ENCODE measurements around the gene RNF114.
"Not testable (repeated sequence)": the region's sequence is repeated elsewhere in the genome, so short reads cannot be mapped to it uniquely, and the experiment has no call there.

Gene RNF114

GRCh38 chr20:49928411-49929141 is 7.6 kb upstream of the RNF114 start:
- peak; percentile 85 for DNase-seq

GRCh38 chr20:49929142-49929494 is 7.1 kb upstream of the RNF114 start:
- DNase-seq: no peak

- no peak for DNase-seq
Observed at GRCh38 chr20:49935746-49936152, 448 bp upstream of the RNF114 start.

GRCh38 chr20:49937027-49937929 is 1.1 kb downstream of the RNF114 start:
- peak; percentile 27 for DNase-seq

GRCh38 chr20:49938173-49939163 is 2.3 kb downstream of the RNF114 start:
- DNase-seq: no peak

GRCh38 chr20:49941456-49941855 is 5.3 kb downstream of the RNF114 start:
- DNase-seq: no peak

- DNase-seq: no peak
Observed at GRCh38 chr20:49942303-49942702, 6.1 kb downstream of the RNF114 start.

GRCh38 chr20:49942942-49943341 is 6.7 kb downstream of the RNF114 start:
- DNase-seq: no peak

- no peak for DNase-seq
Observed at GRCh38 chr20:49945306-49945700, 9.1 kb downstream of the RNF114 start.

- DNase-seq: no peak
Observed at GRCh38 chr20:49945701-49946477, 9.7 kb downstream of the RNF114 start.

- DNase-seq: no peak
Observed at GRCh38 chr20:49948178-49948577, 12.0 kb downstream of the RNF114 start.

- no peak for DNase-seq
Observed at GRCh38 chr20:49948809-49949507, 12.8 kb downstream of the RNF114 start.

GRCh38 chr20:49951151-49951550 is 15.0 kb downstream of the RNF114 start:
- no peak for DNase-seq

- DNase-seq: no peak
Observed at GRCh38 chr20:49955167-49955566, 19.0 kb downstream of the RNF114 start.

- not testable (repeated sequence) for DNase-seq
Observed at GRCh38 chr20:49955830-49956396, 19.7 kb downstream of the RNF114 start.

- DNase-seq: no peak
Observed at GRCh38 chr20:49956689-49957088, 20.5 kb downstream of the RNF114 start.

- peak; percentile 5 for DNase-seq
Observed at GRCh38 chr20:49957089-49957938, 21.1 kb downstream of the RNF114 start.

GRCh38 chr20:49961413-49961812 is 25.2 kb downstream of the RNF114 start:
- no peak for DNase-seq

- no peak for DNase-seq
Observed at GRCh38 chr20:49964964-49965780, 29.0 kb downstream of the RNF114 start.

Data from NCI-H345 (cell line).